ENCODE results near the gene EDIL3. TPM values are rescaled to one million over a fixed set of nuclear protein-coding genes. Genes with fewer than 3 reads are reported as not detected.

Gene EDIL3
- total and polyA plus RNA-seq, 2 donors (not counting 1 experiment from before 2014, with no cell fraction given) = not detected

- ATAC-seq (ENCODE audit: low read depth) = no peak
- Histone ChIP-seq H3K27ac (ENCODE audit: low read length in 2 of 2) (no peak overlapping the region), H3K9me3 (ENCODE audit: control extremely low read depth in 1 of 3, control insufficient read depth in 2 of 3, insufficient read depth in 1 of 3, low read length in 2 of 3) (no peaks in the 10 kb centered on the region), H3K4me1 (ENCODE audit: control insufficient read depth in 2 of 2, insufficient read depth in 2 of 2, low read length in 2 of 2) (no peaks in the 10 kb centered on the region), H3K4me2 (replicated peaks; ENCODE audit: low read depth, low read length, poor library complexity, severe bottlenecking) (no peak overlapping the region), H4K20me1 (ENCODE audit: control insufficient read depth, insufficient read depth, low read length, poor library complexity, severe bottlenecking) (no peaks in the 10 kb centered on the region), H3K79me2 (ENCODE audit: control insufficient read depth, insufficient read depth, low read length) (no peaks in the 10 kb centered on the region), H2AFZ (ENCODE audit: insufficient read depth, low read depth, low read length, poor library complexity, severe bottlenecking) (no peak overlapping the region), H3K27me3 (replicated peaks in 1 of 4; ENCODE audit: control extremely low read depth in 1 of 4, control insufficient read depth in 3 of 4, insufficient read depth in 4 of 4, low read length in 3 of 4) (no peaks in the 10 kb centered on the region), H3K9ac (ENCODE audit: low read length) (no peak overlapping the region), H3K36me3 (replicated peaks in 1 of 2; ENCODE audit: control extremely low read depth in 1 of 2, control insufficient read depth in 1 of 2, extremely low read depth in 1 of 2, insufficient read depth in 2 of 2, low read length in 1 of 2) (no peaks in the 10 kb centered on the region), H3K4me3 (ENCODE audit: control extremely low read depth in 1 of 5, extremely low read depth in 1 of 5, insufficient read depth in 1 of 5, low read depth in 2 of 5, low read length in 4 of 5) (no peak overlapping the region)
- Mint-ChIP-seq H3K27me3 (no peaks in the 10 kb centered on the region), H3K4me1 (no peaks in the 10 kb centered on the region), H3K9me3 (ENCODE audit: insufficient read depth) (no peaks in the 10 kb centered on the region), H3K27ac (no peak overlapping the region), H3K4me3 (no peak overlapping the region)
- ChIA-PET CTCF (no interaction called here), POLR2A (no interaction called here)
- no peak for DNase-seq
- WGBS (ENCODE audit: insufficient coverage) = 21% methylated on average over 3 of the region's 4 CpGs
- intact Hi-C loops (cut with micrococcal nuclease) = no loop called here
- no peak for TF ChIP-seq EZH2 (IDR thresholded peaks at IDR 0.05; ENCODE audit: borderline replicate concordance, insufficient read depth, low read depth, low read length, poor library complexity, severe bottlenecking)
- no peak for TF ChIP-seq CTCF (IDR thresholded peaks at IDR 0.05)
Observed at GRCh38 chr5:84287951-84288350, 96.7 kb downstream of the EDIL3 start.

GRCh38 chr5:84286662-84287061 is 98.0 kb downstream of the EDIL3 start:
- no peak overlapping the region for H3K27ac Mint-ChIP-seq
- CTCF ChIA-PET = no interaction called here

More at GRCh38 chr5:84286662-84287061, 98.0 kb downstream of the EDIL3 start:
- no peaks in the 10 kb centered on the region for H3K4me1 ChIP-seq (ENCODE audit: control insufficient read depth in 2 of 2, insufficient read depth in 2 of 2, low read length in 2 of 2)
- H3K27me3 Mint-ChIP-seq = no peaks in the 10 kb centered on the region
- H3K79me2 ChIP-seq (ENCODE audit: control insufficient read depth, insufficient read depth, low read length) = no peaks in the 10 kb centered on the region
- H3K4me3 ChIP-seq (ENCODE audit: control extremely low read depth in 1 of 5, extremely low read depth in 1 of 5, insufficient read depth in 1 of 5, low read depth in 2 of 5, low read length in 4 of 5) = no peak overlapping the region
- no peaks in the 10 kb centered on the region for H3K27me3 ChIP-seq (replicated peaks in 1 of 4; ENCODE audit: control extremely low read depth in 1 of 4, control insufficient read depth in 3 of 4, insufficient read depth in 4 of 4, low read length in 3 of 4)
- no peaks in the 10 kb centered on the region for H3K9me3 Mint-ChIP-seq (ENCODE audit: insufficient read depth)
- H3K9me3 ChIP-seq (ENCODE audit: control extremely low read depth in 1 of 3, control insufficient read depth in 2 of 3, insufficient read depth in 1 of 3, low read length in 2 of 3) = peaks cover 0 to 3% (median 0%) of the 10 kb centered on the region in 3 donors
- DNase-seq (no peak), ATAC-seq (ENCODE audit: low read depth) (no peak)
- H3K27ac ChIP-seq (ENCODE audit: low read length in 2 of 2) = no peak overlapping the region
- no peak overlapping the region for H2AFZ ChIP-seq (ENCODE audit: insufficient read depth, low read depth, low read length, poor library complexity, severe bottlenecking)
- H3K4me1 Mint-ChIP-seq = no peaks in the 10 kb centered on the region
- intact Hi-C loops (cut with micrococcal nuclease) = no loop called here
- H4K20me1 ChIP-seq (ENCODE audit: control insufficient read depth, insufficient read depth, low read length, poor library complexity, severe bottlenecking) = no peaks in the 10 kb centered on the region
- POLR2A ChIA-PET = no interaction called here
- TF ChIP-seq CTCF (IDR thresholded peaks at IDR 0.05) = no peak
- TF ChIP-seq EZH2 (IDR thresholded peaks at IDR 0.05; ENCODE audit: borderline replicate concordance, insufficient read depth, low read depth, low read length, poor library complexity, severe bottlenecking) = no peak
- no peaks in the 10 kb centered on the region for H3K36me3 ChIP-seq (replicated peaks in 1 of 2; ENCODE audit: control extremely low read depth in 1 of 2, control insufficient read depth in 1 of 2, extremely low read depth in 1 of 2, insufficient read depth in 2 of 2, low read length in 1 of 2)
- no peak overlapping the region for H3K4me2 ChIP-seq (replicated peaks; ENCODE audit: low read depth, low read length, poor library complexity, severe bottlenecking)
- no peak overlapping the region for H3K4me3 Mint-ChIP-seq
- no peak overlapping the region for H3K9ac ChIP-seq (ENCODE audit: low read length)

Measured in B cell (primary cell).